GM19025 (cell line): ENCODE data around the gene CCDC192.

Experiments used
- ATAC-seq: cut with Tn5 transposase; IDR thresholded peaks from one replicate; pipeline ENCODE4 v1.9.1; 2021; ENCODE audit warnings: mild to moderate bottlenecking, low read depth, moderate library complexity; ENCODE audit not compliant: unreplicated experiment

Gene CCDC192

GRCh38 chr5:127941646-127942045, 238.5 kb downstream of the CCDC192 start:
- ATAC-seq: no peak

- ATAC-seq: no peak
Observed at GRCh38 chr5:127942246-127943060, 239.3 kb downstream of the CCDC192 start.

- ATAC-seq: peak; percentile 65
Observed at GRCh38 chr5:127943061-127943371, 239.8 kb downstream of the CCDC192 start.

- no peak for ATAC-seq
Observed at GRCh38 chr5:127944125-127944524, 240.9 kb downstream of the CCDC192 start.

- ATAC-seq: no peak
Observed at GRCh38 chr5:127947941-127948340, 244.8 kb downstream of the CCDC192 start.

- no peak for ATAC-seq
Observed at GRCh38 chr5:127950707-127951391, 247.7 kb downstream of the CCDC192 start.

- no peak for ATAC-seq
Observed at GRCh38 chr5:127951791-127952190, 248.6 kb downstream of the CCDC192 start.

GRCh38 chr5:127957183-127957582, 254.0 kb downstream of the CCDC192 start:
- ATAC-seq: no peak

GRCh38 chr5:127957701-127958239, 254.6 kb downstream of the CCDC192 start:
- ATAC-seq: no peak

GRCh38 chr5:127958421-127959011, 255.3 kb downstream of the CCDC192 start:
- ATAC-seq: no peak

GRCh38 chr5:127959152-127959764, 256.1 kb downstream of the CCDC192 start:
- ATAC-seq: no peak

GRCh38 chr5:127960270-127960691, 257.1 kb downstream of the CCDC192 start:
- ATAC-seq: no peak

- no peak for ATAC-seq
Observed at GRCh38 chr5:127961006-127961762, 258.0 kb downstream of the CCDC192 start.

GRCh38 chr5:127961763-127962145, 258.6 kb downstream of the CCDC192 start:
- no peak for ATAC-seq

GRCh38 chr5:127962491-127962890, 259.3 kb downstream of the CCDC192 start:
- ATAC-seq: no peak

GRCh38 chr5:127963233-127963632, 260.0 kb downstream of the CCDC192 start:
- no peak for ATAC-seq

- no peak for ATAC-seq
Observed at GRCh38 chr5:127963931-127964330, 260.7 kb downstream of the CCDC192 start.

GRCh38 chr5:127967323-127967982, 264.3 kb downstream of the CCDC192 start:
- no peak for ATAC-seq

- ATAC-seq: no peak
Observed at GRCh38 chr5:127967983-127968592, 264.9 kb downstream of the CCDC192 start.
